ENCODE measurements around the gene GRIK3.

GRIK3 gene

GRCh38 chr1:36975642-36976041 is 58.7 kb downstream of the GRIK3 start:
- DNase-seq: no peak

DNA sequence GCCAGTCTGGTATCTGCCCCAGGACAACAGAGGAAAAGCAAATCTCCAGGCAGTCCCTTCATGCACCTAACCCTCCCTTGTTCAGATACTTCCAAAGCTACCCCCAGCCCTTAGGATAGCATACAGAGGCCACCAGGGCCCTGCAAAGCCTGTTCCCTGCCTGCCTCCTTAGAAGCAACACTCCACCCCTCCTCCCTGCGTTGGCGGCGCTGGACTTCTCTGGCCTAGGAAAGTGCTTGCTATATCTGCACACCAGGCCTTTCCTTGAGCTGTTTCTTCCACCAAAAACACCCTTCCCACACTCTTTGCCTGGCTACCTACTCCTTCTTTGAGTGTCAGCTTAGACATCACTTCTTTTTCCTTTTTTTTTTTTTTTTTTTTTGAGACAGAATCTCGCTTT is 61.3 kb downstream of the GRIK3 start:
- no peak for DNase-seq

GRCh38 chr1:36971852-36972618 is 62.3 kb downstream of the GRIK3 start:
- DNase-seq: no peak

- no peak for DNase-seq
Measured at GRCh38 chr1:36968730-36969129, 65.6 kb downstream of the GRIK3 start.

GRCh38 chr1:36966242-36966641 is 68.1 kb downstream of the GRIK3 start:
- DNase-seq: no peak

- DNase-seq: no peak
Measured at GRCh38 chr1:36965275-36966159, 68.8 kb downstream of the GRIK3 start.

GRCh38 chr1:36964830-36965229 is 69.5 kb downstream of the GRIK3 start:
- DNase-seq: no peak

DNA sequence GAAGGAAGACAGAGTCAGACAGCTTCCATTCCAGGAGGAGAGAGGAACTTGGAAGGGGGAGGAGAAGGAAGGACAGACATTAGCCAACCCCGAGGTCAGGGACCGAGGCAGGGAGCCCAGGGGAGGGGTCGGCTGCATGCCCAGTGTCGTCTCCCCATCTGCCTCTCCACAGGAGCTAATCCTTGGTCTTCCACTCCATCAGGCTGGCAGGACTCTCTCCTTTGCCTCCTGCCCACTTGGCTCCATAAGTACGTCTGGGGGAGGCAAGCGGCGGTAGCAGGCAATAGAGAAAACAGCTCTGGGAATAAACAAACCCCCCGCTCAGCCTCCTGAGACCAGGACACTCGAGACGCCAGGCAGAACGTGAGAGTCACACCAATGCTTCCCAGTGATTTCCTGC is 71.3 kb downstream of the GRIK3 start:
- no peak for DNase-seq

- DNase-seq: no peak
Measured at GRCh38 chr1:36961062-36961615, 73.2 kb downstream of the GRIK3 start.

DNA sequence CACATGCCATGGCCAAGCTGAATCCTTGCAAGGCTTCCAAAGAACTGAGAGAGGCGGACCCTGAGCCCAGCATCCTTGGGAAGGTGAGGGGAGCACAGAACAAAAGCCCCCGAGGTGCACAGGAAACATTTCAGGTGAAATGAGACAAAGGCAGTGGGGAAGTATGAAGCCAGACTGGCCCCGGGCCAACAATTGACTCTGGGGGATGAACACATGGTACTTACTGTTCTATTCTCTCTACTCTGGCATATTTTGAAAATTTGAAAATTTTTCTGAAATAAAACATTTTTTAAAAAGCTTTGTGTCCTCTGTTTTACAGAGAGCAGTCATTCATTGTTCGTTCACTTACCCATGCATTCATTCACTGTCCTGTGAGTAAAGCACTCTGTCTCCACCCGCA is 77.7 kb downstream of the GRIK3 start:
- DNase-seq: no peak

- DNase-seq: no peak
Measured at GRCh38 chr1:36955016-36955415, 79.3 kb downstream of the GRIK3 start.

- no peak for DNase-seq
Measured at GRCh38 chr1:36953061-36953460, 81.3 kb downstream of the GRIK3 start.

DNA sequence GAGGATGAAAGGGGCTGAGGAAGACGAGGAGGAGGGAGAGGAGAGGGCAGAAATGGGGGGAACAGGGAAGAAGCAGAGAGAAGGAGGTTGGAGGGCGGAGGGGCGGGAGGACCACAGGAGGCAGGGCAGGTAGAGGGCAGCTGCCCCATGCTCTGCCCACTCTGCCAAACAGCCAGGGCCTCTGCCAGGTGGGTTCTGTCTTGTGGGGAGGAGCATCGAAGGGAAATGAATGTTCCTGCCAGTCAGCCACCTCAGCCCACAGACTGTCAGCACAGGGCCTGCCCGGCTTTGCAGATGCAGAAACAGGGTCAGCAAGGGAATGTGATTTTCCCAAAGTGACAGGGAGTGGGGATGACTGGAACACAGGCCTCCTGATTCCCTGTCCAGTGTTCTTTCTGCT is 82.6 kb downstream of the GRIK3 start:
- no peak for DNase-seq

DNA sequence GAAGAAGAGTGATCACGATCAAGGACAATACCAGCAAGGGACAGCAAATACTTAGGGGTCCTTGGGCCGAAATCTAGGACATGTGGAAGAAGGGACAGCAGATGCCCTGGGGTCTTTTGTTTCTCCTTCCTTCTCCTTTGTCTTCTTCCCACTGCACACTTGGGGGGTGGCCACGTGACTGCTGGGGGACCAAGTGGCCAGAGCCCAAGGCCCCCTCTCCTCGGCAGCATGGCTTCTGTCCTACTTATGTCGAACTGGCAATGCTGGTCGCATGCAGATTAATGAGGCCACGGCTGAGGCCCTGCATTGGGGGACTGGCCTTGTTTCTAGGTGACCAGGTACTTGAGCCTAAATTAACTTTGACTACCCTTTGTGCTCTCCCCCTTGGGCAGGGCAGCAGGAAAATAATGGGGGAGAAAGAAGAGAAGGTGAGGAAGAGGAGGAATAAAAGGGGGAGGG is 83.0 kb downstream of the GRIK3 start:
- no peak for DNase-seq

- no peak for DNase-seq
Measured at GRCh38 chr1:36950604-36951291, 83.6 kb downstream of the GRIK3 start.

DNA sequence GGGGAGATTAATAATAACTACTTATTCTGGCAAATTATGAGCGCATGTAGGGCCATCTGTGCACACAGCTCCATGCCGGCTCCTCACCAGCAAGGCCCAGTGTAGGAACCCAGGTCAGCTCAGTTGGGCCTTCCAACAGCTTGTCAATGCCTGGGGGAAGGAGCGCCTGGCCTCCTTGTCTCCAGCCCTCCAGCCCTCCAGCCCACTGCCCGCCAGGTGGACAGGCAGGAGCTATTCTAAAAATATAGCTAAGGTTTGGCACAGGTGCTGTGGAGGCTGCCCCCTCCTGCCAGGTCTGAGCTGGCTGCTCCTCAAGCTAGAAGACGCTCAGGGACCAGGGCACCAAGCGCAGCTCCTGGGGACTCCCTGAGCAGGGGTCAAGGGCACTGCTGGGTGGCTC is 85.7 kb downstream of the GRIK3 start:
- no peak for DNase-seq

- no peak for DNase-seq
Measured at GRCh38 chr1:36948147-36948546, 86.2 kb downstream of the GRIK3 start.

DNA sequence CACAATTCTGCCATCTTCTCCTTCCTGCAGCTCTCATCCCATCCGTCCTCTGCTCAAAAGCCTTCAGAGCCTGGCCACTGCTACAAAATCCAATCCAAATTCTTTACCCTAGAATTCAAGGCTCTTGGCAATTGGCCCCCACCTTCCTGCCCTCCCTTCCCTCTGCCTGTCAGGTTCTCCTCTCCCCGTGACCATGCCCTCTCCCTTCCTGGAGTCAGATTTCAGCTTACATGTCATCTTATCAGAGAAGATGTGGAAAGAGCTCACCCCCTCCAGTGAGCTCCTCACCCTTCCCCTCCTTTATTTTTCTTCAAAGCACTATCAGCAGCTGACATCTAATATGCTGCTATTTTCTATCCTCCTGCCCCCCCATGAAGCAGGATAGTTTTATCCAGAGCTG is 86.9 kb downstream of the GRIK3 start:
- DNase-seq: no peak

GRCh38 chr1:36944883-36945282 is 89.4 kb downstream of the GRIK3 start:
- DNase-seq: no peak

DNA sequence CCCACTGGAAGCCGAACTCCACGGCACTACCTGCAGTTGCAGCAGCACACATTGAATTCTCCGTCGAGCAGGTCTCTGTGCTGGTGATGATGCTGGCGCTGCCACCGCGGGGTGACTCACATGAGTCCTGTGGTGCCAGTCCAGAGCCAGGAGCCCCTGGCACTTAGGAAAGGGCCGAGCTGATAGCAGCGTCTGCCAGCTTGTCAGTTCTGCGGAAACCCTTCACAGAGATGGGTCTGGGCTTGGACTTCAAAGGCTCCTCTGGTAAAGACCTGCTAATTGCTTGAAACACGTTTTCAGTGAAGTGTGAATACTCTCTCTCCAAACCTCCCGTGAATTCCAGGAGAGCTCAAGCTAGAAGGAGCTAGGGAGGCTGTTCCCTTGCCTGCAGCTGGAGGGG is 92.2 kb downstream of the GRIK3 start:
- no peak for DNase-seq

DNA sequence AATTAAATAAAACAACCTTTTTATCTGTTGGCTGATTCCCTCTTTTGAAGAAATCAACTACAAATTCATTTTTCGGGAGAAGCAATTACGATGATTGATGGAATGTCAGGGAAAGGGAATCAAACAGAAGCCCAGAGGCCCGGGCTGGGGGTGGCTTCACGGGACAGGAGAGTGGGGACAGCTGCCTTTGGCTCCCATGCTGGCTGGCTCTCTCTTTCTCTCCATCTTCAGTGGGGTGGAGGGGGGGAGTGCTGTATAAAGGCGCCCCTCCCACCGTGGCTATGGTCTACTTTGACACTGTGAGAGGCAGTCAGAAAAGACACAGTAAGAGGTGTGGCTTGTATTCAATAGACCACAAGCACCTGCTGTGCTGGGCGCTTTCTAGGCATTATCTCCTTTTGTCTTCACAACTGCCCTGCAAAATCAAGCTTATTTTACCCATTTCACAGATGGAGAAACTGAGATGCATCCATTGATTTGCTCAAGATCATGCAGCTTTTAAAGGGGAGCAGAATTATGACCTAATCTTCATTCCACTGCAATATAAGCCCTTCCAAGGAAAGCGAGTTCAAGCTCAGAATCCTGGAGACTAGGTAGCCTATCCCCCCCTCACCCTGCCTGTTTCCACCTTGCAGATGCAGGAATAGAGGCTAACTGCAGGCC is 92.9 kb downstream of the GRIK3 start:
- DNase-seq: no peak

DNA sequence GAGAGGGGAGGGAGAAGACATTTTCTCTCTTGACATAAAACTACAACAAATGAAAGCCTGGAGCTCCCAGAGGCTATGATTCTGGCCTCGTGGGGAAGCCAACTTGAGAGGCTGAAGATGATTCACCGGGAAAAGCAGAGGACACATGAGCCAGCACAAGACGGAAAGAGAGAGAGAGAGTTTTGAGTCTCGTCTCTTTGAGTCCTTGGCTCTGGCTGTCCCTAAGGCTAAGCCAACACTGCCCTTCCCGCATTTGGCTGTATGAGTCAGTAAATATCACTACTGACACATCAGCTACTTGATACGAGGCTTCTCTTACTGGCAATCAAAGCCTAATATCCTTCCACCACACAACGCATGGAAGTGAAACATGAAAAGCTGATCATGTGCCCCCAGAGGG is 95.5 kb downstream of the GRIK3 start:
- DNase-seq: no peak

- DNase-seq: no peak
Measured at GRCh38 chr1:36937371-36937770, 96.9 kb downstream of the GRIK3 start.

Measured in left hindlimb (tissue), 1 donor.